Measurements from ENCODE around the gene MLXIP.

GRCh38 chr12:122155705-122156104 is 77.1 kb downstream of the MLXIP start:
- TF ChIP-seq POLR2A (IDR thresholded peaks at IDR 0.05) (no peak), CTCF (IDR thresholded peaks at IDR 0.05) (no peak)
